H1 (cell line): ENCODE data around the gene CHPF2.

Experiments used
- EZH2 ChIP-seq: fragments of 200-600 bp; sonication (generic); IDR thresholded peaks from 2 replicates; pipeline ENCODE4 v1.7.1; 2012; ENCODE audit warnings: low read depth, mild to moderate bottlenecking, moderate library complexity, low read length, inconsistent platforms; ENCODE audit not compliant: severe bottlenecking
- TAF1 ChIP-seq: IDR thresholded peaks from 2 replicates; pipeline ENCODE4 v1.6.1; 2011; ENCODE audit warnings: mild to moderate bottlenecking, low read depth, low read length
- TF ChIP-seq, protein P1 (sequence below), 3 experiments: IDR thresholded peaks; 1 replicate in 2 of 3; 2 replicates in 1 of 3; pipeline versions ENCODE4 v1.5.1 to v1.6.1; 2011; ENCODE audit warnings: low read length in 3 of 3, mild to moderate bottlenecking in 3 of 3, inconsistent platforms in 2 of 3, low read depth in 1 of 3, moderate library complexity in 1 of 3; ENCODE audit not compliant: insufficient read depth in 1 of 3; ENCODE audit errors: control extremely low read depth in 1 of 3
- TF ChIP-seq, protein P2 (sequence below): IDR thresholded peaks from 2 replicates; pipeline ENCODE4 v1.6.1; 2011; ENCODE audit warnings: low read length, improper control_type of control experiment

DNA sequence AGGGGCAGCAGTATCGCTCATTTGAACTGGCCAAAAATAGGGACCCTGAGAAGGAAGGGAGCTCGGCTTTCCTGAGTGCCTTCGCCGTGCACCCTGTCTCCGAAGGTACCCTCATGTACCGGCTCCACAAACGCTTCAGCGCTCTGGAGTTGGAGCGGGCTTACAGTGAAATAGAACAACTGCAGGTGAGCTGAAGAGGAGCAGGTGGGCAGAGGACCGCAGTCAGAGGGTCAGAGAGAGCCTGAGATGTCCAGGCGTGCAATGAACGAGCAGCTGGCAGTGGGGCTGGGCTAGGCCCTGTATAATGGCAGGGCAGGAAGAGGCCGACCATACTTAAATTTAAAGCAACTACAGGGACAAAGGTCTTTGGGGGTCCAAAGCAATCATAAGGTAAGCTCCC is 4.1 kb downstream of the CHPF2 start:
- TF ChIP-seq, protein P1, sequence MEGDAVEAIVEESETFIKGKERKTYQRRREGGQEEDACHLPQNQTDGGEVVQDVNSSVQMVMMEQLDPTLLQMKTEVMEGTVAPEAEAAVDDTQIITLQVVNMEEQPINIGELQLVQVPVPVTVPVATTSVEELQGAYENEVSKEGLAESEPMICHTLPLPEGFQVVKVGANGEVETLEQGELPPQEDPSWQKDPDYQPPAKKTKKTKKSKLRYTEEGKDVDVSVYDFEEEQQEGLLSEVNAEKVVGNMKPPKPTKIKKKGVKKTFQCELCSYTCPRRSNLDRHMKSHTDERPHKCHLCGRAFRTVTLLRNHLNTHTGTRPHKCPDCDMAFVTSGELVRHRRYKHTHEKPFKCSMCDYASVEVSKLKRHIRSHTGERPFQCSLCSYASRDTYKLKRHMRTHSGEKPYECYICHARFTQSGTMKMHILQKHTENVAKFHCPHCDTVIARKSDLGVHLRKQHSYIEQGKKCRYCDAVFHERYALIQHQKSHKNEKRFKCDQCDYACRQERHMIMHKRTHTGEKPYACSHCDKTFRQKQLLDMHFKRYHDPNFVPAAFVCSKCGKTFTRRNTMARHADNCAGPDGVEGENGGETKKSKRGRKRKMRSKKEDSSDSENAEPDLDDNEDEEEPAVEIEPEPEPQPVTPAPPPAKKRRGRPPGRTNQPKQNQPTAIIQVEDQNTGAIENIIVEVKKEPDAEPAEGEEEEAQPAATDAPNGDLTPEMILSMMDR (IDR thresholded peaks at IDR 0.05; ENCODE audit: control extremely low read depth in 1 of 3, insufficient read depth in 1 of 3, low read depth in 1 of 3, low read length in 3 of 3), result no peak
- TF ChIP-seq TAF1 (no peak), EZH2 (no peak)
- TF ChIP-seq, protein P2, sequence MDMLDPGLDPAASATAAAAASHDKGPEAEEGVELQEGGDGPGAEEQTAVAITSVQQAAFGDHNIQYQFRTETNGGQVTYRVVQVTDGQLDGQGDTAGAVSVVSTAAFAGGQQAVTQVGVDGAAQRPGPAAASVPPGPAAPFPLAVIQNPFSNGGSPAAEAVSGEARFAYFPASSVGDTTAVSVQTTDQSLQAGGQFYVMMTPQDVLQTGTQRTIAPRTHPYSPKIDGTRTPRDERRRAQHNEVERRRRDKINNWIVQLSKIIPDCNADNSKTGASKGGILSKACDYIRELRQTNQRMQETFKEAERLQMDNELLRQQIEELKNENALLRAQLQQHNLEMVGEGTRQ, result no peak
